ENCODE data around the gene THAP4.

DNA sequence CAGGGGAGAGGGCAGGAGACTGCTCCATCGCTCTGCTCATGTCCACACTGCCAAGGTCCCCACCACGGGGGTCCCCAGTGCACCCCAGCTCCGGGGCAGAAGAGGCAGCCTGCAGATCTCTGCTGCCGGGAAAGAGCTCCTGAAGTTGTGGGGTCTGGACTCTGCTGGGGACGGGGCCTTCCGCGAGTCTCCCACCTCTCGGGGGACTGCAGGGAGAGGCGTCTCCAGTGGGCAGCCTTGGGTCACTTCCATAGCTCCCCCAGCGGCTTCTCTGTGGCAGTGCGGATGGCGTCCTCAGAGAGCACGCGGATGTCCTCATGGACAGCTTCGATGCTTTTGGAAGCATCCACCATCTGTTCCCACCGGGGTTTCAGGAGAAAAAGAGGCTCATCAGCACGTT lies 38.9 kb upstream of the THAP4 start:
- TF ChIP-seq, protein P1, sequence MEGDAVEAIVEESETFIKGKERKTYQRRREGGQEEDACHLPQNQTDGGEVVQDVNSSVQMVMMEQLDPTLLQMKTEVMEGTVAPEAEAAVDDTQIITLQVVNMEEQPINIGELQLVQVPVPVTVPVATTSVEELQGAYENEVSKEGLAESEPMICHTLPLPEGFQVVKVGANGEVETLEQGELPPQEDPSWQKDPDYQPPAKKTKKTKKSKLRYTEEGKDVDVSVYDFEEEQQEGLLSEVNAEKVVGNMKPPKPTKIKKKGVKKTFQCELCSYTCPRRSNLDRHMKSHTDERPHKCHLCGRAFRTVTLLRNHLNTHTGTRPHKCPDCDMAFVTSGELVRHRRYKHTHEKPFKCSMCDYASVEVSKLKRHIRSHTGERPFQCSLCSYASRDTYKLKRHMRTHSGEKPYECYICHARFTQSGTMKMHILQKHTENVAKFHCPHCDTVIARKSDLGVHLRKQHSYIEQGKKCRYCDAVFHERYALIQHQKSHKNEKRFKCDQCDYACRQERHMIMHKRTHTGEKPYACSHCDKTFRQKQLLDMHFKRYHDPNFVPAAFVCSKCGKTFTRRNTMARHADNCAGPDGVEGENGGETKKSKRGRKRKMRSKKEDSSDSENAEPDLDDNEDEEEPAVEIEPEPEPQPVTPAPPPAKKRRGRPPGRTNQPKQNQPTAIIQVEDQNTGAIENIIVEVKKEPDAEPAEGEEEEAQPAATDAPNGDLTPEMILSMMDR (IDR thresholded peaks at IDR 0.05), result no peak
- TF ChIP-seq EP300 (IDR thresholded peaks at IDR 0.05), result no peak
